Sigmoid colon (tissue), 3 donors: ENCODE data around the gene NTM.

Experiments
- POLR2A ChIP-seq, 2 donors: fragments of 450-650 bp; IDR thresholded peaks; one replicate each; pipeline ENCODE4 v1.6.1; 2016; ENCODE audit warnings: antibody characterized with exemption in 2 of 2, mild to moderate bottlenecking in 2 of 2, moderate library complexity in 2 of 2
- TF ChIP-seq, protein P1 (sequence below), 4 experiments: fragments of 450-650 bp in 3 of 4; fragments of 200-600 bp in 1 of 4; IDR thresholded peaks; one replicate each; pipeline ENCODE4 v1.5.1; 2016 to 2019; ENCODE audit warnings: antibody characterized with exemption in 4 of 4, mild to moderate bottlenecking in 3 of 4, moderate library complexity in 2 of 4

DNA sequence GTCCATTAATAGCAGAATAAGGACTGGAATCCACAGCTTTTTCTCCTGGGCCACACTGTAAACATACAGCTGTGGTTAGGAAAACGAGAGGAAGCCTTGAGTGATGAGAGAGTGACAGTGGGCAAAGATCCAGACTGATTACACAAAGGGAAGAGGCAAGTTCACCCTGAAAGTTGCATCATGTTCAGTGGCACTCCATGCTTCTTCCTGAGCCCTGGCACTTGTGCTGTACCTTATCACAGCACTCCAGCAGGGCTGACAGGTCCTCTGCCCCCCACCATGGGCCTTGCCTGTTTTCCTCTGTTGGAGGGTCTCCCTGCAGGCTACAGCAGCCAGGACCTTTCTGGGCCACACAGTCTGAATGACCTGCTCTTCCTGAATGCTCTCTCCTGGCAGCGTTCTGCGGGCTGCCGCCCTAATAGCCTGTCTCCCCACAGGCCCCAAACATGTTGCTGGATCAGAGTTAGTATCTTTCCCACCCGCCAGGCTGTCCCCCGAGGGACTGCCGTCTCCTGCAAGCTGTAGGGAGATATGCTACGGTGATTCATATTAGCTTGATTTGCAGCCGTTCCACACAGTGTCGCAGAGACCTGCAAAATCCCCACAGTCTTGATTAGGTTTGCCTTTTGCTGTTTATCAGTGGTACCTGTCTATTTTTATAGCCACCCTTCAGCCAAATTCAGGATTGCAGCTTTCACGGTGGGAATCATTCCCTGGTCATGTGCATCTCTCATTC, 60.2 kb downstream of the NTM start:
- TF ChIP-seq, protein P1, sequence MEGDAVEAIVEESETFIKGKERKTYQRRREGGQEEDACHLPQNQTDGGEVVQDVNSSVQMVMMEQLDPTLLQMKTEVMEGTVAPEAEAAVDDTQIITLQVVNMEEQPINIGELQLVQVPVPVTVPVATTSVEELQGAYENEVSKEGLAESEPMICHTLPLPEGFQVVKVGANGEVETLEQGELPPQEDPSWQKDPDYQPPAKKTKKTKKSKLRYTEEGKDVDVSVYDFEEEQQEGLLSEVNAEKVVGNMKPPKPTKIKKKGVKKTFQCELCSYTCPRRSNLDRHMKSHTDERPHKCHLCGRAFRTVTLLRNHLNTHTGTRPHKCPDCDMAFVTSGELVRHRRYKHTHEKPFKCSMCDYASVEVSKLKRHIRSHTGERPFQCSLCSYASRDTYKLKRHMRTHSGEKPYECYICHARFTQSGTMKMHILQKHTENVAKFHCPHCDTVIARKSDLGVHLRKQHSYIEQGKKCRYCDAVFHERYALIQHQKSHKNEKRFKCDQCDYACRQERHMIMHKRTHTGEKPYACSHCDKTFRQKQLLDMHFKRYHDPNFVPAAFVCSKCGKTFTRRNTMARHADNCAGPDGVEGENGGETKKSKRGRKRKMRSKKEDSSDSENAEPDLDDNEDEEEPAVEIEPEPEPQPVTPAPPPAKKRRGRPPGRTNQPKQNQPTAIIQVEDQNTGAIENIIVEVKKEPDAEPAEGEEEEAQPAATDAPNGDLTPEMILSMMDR (IDR thresholded peaks at IDR 0.05), result no peak
- no peak for TF ChIP-seq POLR2A (IDR thresholded peaks at IDR 0.05)
